ENCODE data around the gene ECHDC3.

Gene ECHDC3

GRCh38 chr10:11795101-11795920, 53.1 kb downstream of the ECHDC3 start:
- Mint-ChIP-seq H3K9me3 (no peaks in the 10 kb centered on the region), H3K27ac (no peak overlapping the region), H3K27me3 (ENCODE audit: low read depth) (peaks cover 4% of the 10 kb centered on the region), H3K36me3 (ENCODE audit: low read depth) (no peaks in the 10 kb centered on the region), H3K4me3 (no peak overlapping the region), H3K4me1 (ENCODE audit: low read depth) (peaks cover 2% of the 10 kb centered on the region)

- H3K4me1 Mint-ChIP-seq (ENCODE audit: low read depth): peaks cover 2% of the 10 kb centered on the region
- no peaks in the 10 kb centered on the region for H3K9me3 Mint-ChIP-seq
- H3K36me3 Mint-ChIP-seq (ENCODE audit: low read depth): no peaks in the 10 kb centered on the region
- H3K27me3 Mint-ChIP-seq (ENCODE audit: low read depth): peaks cover 4% of the 10 kb centered on the region
- H3K27ac Mint-ChIP-seq: no peak overlapping the region
- no peak overlapping the region for H3K4me3 Mint-ChIP-seq
Observed at GRCh38 chr10:11796474-11796873, 54.3 kb downstream of the ECHDC3 start.

GRCh38 chr10:11797281-11797680, 55.1 kb downstream of the ECHDC3 start:
- H3K36me3 Mint-ChIP-seq (ENCODE audit: low read depth): no peaks in the 10 kb centered on the region
- no peak overlapping the region for H3K27ac Mint-ChIP-seq
- H3K9me3 Mint-ChIP-seq: no peaks in the 10 kb centered on the region
- peaks cover 4% of the 10 kb centered on the region for H3K27me3 Mint-ChIP-seq (ENCODE audit: low read depth)
- H3K4me1 Mint-ChIP-seq (ENCODE audit: low read depth): peaks cover 2% of the 10 kb centered on the region
- H3K4me3 Mint-ChIP-seq: no peak overlapping the region

GRCh38 chr10:11797847-11798633, 55.9 kb downstream of the ECHDC3 start:
- Mint-ChIP-seq H3K36me3 (ENCODE audit: low read depth) (no peaks in the 10 kb centered on the region), H3K4me1 (ENCODE audit: low read depth) (peaks cover 2% of the 10 kb centered on the region), H3K4me3 (no peak overlapping the region), H3K9me3 (no peaks in the 10 kb centered on the region), H3K27me3 (ENCODE audit: low read depth) (peaks cover 4% of the 10 kb centered on the region), H3K27ac (no peak overlapping the region)

GRCh38 chr10:11798845-11799735, 56.9 kb downstream of the ECHDC3 start:
- no peak overlapping the region for H3K4me3 Mint-ChIP-seq
- peaks cover 4% of the 10 kb centered on the region for H3K27me3 Mint-ChIP-seq (ENCODE audit: low read depth)
- peaks cover 2% of the 10 kb centered on the region for H3K4me1 Mint-ChIP-seq (ENCODE audit: low read depth)
- H3K36me3 Mint-ChIP-seq (ENCODE audit: low read depth): no peaks in the 10 kb centered on the region
- H3K27ac Mint-ChIP-seq: no peak overlapping the region
- H3K9me3 Mint-ChIP-seq: no peaks in the 10 kb centered on the region

- Mint-ChIP-seq H3K36me3 (ENCODE audit: low read depth) (no peaks in the 10 kb centered on the region), H3K9me3 (no peaks in the 10 kb centered on the region), H3K27ac (no peak overlapping the region), H3K4me1 (ENCODE audit: low read depth) (peaks cover 2% of the 10 kb centered on the region), H3K27me3 (ENCODE audit: low read depth) (peaks cover 4% of the 10 kb centered on the region), H3K4me3 (no peak overlapping the region)
Observed at GRCh38 chr10:11799736-11800080, 57.5 kb downstream of the ECHDC3 start.

GRCh38 chr10:11804336-11804735, 62.2 kb downstream of the ECHDC3 start:
- Mint-ChIP-seq H3K9me3 (no peaks in the 10 kb centered on the region), H3K27me3 (ENCODE audit: low read depth) (peaks cover 3% of the 10 kb centered on the region), H3K36me3 (ENCODE audit: low read depth) (no peaks in the 10 kb centered on the region), H3K4me1 (ENCODE audit: low read depth) (no peaks in the 10 kb centered on the region), H3K27ac (no peak overlapping the region), H3K4me3 (no peak overlapping the region)

- Mint-ChIP-seq H3K27me3 (ENCODE audit: low read depth) (peaks cover 5% of the 10 kb centered on the region), H3K27ac (no peak overlapping the region), H3K9me3 (no peaks in the 10 kb centered on the region), H3K36me3 (ENCODE audit: low read depth) (no peaks in the 10 kb centered on the region), H3K4me1 (ENCODE audit: low read depth) (no peaks in the 10 kb centered on the region), H3K4me3 (no peak overlapping the region)
Observed at GRCh38 chr10:11805792-11806191, 63.6 kb downstream of the ECHDC3 start.

- Mint-ChIP-seq H3K27me3 (ENCODE audit: low read depth) (peaks cover 6% of the 10 kb centered on the region), H3K4me3 (no peak overlapping the region)
Observed at GRCh38 chr10:11806706-11807105, 64.5 kb downstream of the ECHDC3 start.

GRCh38 chr10:11808808-11809207, 66.6 kb downstream of the ECHDC3 start:
- no peaks in the 10 kb centered on the region for H3K9me3 Mint-ChIP-seq
- no peaks in the 10 kb centered on the region for H3K4me1 Mint-ChIP-seq (ENCODE audit: low read depth)
- peaks cover 6% of the 10 kb centered on the region for H3K27me3 Mint-ChIP-seq (ENCODE audit: low read depth)
- no peak overlapping the region for H3K4me3 Mint-ChIP-seq
- no peaks in the 10 kb centered on the region for H3K36me3 Mint-ChIP-seq (ENCODE audit: low read depth)
- no peak overlapping the region for H3K27ac Mint-ChIP-seq

More at GRCh38 chr10:11806706-11807105, 64.5 kb downstream of the ECHDC3 start:
- no peaks in the 10 kb centered on the region for H3K36me3 Mint-ChIP-seq (ENCODE audit: low read depth)
- H3K4me1 Mint-ChIP-seq (ENCODE audit: low read depth): no peaks in the 10 kb centered on the region
- no peaks in the 10 kb centered on the region for H3K9me3 Mint-ChIP-seq
- no peak overlapping the region for H3K27ac Mint-ChIP-seq

GRCh38 chr10:11810313-11810766, 68.2 kb downstream of the ECHDC3 start:
- no peaks in the 10 kb centered on the region for H3K36me3 Mint-ChIP-seq (ENCODE audit: low read depth)
- peaks cover 6% of the 10 kb centered on the region for H3K27me3 Mint-ChIP-seq (ENCODE audit: low read depth)
- H3K27ac Mint-ChIP-seq: no peak overlapping the region
- H3K4me3 Mint-ChIP-seq: no peak overlapping the region
- H3K4me1 Mint-ChIP-seq (ENCODE audit: low read depth): no peaks in the 10 kb centered on the region
- H3K9me3 Mint-ChIP-seq: no peaks in the 10 kb centered on the region

- Mint-ChIP-seq H3K9me3 (no peaks in the 10 kb centered on the region), H3K4me3 (no peak overlapping the region), H3K27me3 (ENCODE audit: low read depth) (peaks cover 6% of the 10 kb centered on the region), H3K27ac (no peak overlapping the region), H3K36me3 (ENCODE audit: low read depth) (no peaks in the 10 kb centered on the region), H3K4me1 (ENCODE audit: low read depth) (no peaks in the 10 kb centered on the region)
Observed at GRCh38 chr10:11810973-11811372, 68.8 kb downstream of the ECHDC3 start.

- Mint-ChIP-seq H3K27me3 (ENCODE audit: low read depth) (peaks cover 3% of the 10 kb centered on the region), H3K4me3 (no peak overlapping the region), H3K36me3 (ENCODE audit: low read depth) (no peaks in the 10 kb centered on the region), H3K9me3 (no peaks in the 10 kb centered on the region), H3K27ac (no peak overlapping the region), H3K4me1 (ENCODE audit: low read depth) (no peaks in the 10 kb centered on the region)
Observed at GRCh38 chr10:11813177-11813576, 71.0 kb downstream of the ECHDC3 start.
